ENCODE measurements around the gene CA5A.
"Not testable (repeated sequence)": the region's sequence is repeated elsewhere in the genome, so short reads cannot be mapped to it uniquely, and the experiment has no call there.

Gene CA5A

GRCh38 chr16:87922250-87922871 is 14.0 kb downstream of the CA5A start:
- ATAC-seq, result no peak

GRCh38 chr16:87921236-87921773 is 15.0 kb downstream of the CA5A start:
- ATAC-seq, result no peak

GRCh38 chr16:87919681-87919994 is 16.7 kb downstream of the CA5A start:
- no peak for ATAC-seq

DNA sequence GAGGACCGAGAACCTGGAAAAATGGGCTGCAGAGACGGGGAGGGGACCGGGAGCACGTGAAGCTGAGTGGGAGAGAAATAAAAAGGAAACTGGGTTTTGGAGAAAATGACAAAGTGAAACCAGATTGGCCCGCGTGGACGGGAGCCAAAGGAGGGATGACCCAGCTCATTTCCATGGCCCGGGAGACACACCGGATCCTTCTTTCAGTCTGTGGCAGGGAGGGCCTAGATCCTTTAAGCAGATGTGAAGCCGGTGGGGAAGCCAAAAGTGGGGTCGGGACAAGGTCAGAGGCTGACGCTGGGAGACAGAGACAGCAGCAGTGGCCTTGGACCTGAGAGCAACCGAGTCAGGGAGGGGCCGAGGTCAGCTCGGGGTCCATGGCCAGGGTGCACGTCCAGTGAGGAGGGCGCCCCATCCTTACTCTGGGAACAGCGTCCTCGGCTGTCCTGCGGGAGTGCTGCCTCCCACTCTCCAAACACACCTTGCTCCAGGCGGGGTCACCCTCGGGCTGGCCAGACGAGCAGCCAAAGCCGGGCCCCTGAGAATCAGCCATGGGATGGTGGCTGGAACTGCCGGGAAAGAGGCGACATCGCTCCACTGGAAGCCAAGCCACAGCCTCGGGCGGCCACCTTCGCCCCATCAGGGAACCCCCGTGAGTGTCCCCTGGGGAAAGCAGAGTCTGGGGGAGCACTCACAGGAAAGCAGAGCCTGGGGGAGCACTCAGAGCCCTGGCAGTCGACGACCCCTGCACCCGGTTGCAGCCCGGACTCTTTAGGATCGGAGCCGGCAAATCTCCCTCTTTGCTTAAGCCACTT is 17.3 kb downstream of the CA5A start:
- ATAC-seq, result no peak

DNA sequence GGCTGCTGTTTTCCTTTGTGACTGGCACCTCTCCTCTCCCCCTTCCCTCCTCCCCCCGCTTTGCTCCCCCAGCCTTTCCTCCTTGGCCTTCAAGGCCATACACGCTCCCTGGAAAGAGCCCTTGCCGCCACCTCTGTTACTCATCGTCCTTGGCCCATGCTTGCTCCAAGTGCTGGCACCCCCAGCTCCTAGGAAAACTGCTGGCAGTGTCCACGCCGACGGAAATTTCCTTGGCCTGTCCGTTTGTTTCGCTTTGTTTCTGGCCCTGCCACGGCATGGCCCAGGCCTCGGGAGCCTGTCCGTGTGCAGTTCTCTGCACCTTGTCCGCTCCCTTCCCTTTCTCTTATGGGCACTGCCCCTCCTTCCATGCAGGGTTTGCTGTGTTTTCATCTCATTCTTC is 18.0 kb downstream of the CA5A start:
- ATAC-seq, result no peak

DNA sequence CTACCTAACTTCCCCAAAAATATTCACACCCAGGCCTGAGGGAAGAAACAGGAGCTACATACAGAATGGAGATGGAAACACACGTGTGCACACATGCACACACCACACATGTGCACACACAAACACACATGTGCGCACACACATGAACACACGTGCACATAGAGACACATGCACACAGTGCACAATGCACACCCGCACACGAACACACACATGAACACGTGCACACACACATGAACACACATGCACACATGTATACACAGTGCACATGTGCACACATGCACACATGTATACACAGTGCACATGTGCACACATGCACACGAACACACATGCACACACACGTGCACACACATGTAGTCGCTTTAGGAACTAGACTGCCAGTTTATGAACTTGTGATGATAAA is 18.8 kb downstream of the CA5A start:
- no peak for ATAC-seq

- ATAC-seq, result no peak
Measured at GRCh38 chr16:87914812-87915211, 21.5 kb downstream of the CA5A start.

DNA sequence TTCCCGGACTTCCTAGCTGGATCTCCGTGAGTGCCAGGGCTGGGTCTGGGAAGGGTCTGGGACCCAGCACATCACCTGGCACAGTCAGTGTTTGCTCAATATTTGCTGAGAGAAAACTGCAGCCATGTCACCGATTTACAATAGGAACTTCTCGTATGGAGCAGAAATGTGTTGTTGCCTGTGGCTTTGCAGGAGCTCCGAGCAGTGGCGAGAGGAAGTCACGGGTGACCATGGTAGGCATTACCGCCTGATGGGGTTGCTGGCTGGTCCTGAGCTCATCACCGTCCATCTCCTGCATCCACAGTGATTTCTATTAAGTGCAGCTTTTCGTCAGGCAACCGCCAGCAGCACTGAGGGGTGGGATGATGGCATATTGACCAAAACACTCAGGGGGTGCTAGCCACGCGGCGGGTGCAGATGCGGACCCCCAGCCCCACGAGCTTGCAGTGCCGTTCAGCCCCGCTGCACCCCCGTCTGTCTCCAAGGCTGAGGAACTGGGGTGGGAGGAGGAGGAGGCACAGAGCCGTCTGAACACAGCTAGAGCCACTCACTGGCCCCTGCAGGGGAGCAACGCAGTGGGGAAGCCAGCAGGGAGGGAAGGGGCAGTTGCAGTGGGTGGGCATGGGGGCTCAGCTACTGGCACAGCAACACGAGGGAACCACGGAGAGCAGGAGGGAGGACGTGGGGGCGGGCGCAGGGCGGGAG is 22.2 kb downstream of the CA5A start:
- not testable (repeated sequence) for ATAC-seq

DNA sequence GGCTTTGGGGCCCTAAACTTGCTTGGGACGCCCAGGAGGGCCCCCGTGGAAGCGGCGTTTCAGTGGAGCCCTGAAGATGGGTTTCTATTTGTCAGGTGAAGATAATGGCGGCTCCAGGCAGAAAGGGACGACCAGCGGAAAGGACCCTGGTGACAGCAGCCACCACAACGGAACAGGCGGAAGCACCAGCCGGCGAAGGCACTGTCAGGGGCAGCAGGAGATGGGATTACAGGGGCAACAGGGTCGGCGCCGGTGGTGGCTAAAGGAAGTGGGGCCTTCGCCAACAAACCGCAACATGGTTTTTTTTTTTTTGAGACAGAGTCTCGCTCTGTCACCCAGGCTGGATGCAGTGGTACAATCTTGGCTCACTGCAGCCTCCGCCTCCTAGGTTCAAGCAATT is 23.6 kb downstream of the CA5A start:
- ATAC-seq, result not testable (repeated sequence)

DNA sequence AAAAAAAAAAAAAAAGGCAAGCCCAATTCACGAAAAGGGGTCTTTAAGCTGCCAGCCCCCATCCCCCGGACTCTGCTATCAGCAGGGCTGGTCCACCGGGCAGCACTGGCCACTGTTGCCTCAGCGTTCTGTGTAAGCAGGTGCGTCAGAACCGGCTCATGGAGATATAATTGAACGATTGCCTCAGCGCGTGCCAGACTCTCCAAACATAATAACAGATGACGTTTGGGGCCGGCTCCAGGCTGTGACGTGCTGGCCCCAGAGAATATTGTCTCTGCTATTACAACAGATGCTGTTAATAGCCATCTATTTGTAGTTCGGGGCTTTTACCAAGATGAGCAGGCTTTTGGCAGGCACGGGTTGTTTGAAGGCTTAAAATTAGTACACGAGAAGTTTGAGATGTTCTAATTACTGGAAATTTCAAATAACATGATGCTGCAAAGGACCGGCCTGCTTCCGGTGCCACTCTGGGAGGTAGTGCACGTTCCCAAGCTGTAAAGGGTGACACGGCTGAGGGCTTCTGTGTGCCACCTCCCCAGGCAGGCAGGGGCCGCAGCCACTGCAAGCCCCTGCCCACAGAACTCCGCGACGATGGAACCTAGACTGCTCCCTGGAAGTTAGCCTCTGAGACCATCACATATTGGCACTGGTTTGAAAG is 25.1 kb downstream of the CA5A start:
- ATAC-seq, result not testable (repeated sequence)

- peak; percentile 82 to 96 for ATAC-seq
Measured at GRCh38 chr16:87909203-87909935, 27.0 kb downstream of the CA5A start.

- not testable (repeated sequence) for ATAC-seq
Measured at GRCh38 chr16:87908101-87908500, 28.2 kb downstream of the CA5A start.

- not testable (repeated sequence) for ATAC-seq
Measured at GRCh38 chr16:87905521-87905920, 30.8 kb downstream of the CA5A start.

- ATAC-seq, result not testable (repeated sequence)
Measured at GRCh38 chr16:87904963-87905362, 31.4 kb downstream of the CA5A start.

DNA sequence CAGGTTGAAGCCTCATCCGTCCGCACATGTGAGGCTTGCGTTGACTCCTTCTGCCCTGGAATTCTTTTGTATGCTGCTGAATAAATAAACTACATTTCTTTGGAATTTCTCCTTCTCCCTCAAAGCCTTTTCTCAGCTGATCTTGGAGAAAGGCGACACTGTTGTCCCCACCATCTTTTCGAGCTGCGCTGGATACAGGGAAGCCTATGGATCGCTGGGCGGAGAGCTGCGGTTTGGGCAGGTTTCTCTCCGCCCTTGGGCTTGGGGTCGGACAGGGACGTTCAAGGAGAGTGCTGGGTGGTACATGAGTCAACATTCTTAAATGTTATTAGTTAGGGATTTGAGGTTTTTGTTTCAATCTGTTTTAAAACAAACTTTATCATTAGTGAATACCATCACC is 35.8 kb downstream of the CA5A start:
- ATAC-seq, result not testable (repeated sequence)

DNA sequence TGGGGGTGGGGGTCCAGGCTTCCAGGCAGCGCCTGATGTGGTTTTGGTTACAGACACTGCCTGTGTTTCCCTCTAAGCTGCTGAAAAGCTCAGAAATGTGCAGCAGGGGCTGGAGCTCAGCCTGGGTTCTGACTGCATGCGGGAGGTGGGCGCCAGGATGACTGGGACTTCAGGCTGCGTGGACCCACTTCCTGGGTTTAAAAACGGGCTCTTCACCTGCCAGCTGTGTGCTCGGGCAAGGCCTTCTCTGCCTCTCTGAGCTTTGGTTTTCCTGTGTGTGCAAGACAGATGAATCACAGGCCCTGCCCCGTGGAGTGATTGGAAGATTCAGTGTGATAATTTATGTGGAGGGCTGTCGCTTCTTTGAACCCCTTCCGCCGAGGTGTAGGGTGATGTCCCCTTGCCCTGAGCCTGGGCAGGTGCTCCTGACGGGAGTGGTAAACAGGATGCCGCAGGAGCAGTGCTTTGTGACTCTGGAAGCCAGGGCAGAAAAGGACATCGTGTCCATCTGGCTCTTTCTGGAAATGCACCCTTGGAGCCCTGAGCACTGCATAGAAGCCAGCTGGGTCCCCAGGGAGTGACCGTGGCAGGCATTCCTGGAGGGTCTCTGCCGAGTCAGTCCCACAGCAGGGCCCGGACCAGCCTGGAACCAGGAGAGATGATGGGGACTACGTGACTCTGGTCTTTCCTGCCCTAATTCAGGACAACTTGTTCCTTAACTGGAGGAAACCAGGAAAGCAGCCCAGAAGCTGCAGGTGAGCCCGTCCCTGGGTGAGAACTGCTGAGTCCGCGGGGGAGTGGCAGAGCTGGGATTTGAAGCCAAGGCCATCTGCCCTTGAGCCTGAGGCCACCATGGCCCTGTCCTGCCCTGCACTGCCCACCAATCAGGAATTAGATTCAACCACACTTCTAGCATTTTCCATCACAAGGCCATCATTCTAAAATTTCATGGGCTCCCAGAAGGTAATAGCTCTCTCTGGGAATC is 38.5 kb downstream of the CA5A start:
- ATAC-seq, result peak; percentile 15 to 16

DNA sequence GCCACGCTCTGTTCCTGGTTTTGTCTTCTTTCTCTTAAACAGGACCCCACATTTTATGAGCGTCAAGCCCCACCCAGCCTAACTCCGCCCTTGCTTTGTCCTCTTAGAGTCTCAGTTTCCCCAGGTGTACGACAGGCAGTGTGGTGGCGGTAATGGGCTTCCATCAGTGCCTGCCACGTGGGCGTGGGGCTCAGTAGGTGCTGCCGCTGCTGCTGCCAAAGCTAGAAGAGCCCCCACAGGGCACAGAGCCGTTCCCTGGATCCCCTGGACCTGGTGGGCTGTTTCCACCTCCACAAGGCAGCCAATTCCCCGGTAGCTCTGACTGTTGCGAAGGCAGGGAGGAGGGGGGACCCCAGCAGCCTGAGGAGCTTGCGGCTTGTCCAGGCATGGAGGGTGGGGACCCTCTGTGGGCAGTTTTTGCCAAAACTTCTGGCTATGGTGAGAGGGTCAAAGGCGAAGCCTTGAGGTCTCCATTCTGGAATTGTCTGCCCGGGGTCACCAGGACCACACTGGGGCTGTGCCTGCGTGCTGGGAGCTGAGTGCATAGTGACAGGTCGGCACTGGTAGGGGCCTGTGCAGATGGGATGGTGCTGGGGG is 39.3 kb downstream of the CA5A start:
- ATAC-seq, result not testable (repeated sequence)

DNA sequence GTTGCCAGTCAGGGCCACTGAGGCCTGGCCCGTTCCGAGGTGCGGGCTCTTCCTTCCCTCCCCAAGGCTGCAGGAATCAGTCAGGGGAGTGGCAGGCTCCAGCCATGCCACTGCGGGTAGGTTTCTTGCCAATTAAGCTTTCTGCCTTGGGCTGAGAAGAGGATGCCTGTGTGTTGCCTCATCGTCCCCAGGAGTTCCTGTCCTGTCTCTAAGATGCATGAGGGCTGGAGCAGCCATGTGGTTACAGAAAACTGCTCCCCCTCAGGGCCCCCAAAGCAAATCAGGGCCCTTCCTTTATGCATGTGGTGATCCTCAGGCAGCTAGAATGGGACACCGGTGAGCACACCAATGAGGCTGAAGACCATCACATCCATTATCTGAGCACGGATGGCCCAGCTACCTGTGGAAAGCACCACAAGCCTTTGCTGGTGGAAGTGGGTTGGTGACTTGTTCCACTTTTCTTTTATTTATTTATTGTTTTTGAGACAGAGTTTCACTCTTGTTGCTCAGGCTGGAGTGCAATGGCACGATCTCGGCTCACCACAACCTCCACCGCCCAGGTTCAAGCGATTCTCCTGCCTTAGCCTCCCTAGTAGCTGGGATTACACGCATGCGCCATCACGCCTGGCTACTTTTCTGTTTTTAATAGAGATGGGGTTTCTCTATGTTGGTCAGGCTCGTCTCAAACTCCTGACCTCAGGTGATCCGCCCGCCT is 40.0 kb downstream of the CA5A start:
- ATAC-seq, result peak; percentile 1

DNA sequence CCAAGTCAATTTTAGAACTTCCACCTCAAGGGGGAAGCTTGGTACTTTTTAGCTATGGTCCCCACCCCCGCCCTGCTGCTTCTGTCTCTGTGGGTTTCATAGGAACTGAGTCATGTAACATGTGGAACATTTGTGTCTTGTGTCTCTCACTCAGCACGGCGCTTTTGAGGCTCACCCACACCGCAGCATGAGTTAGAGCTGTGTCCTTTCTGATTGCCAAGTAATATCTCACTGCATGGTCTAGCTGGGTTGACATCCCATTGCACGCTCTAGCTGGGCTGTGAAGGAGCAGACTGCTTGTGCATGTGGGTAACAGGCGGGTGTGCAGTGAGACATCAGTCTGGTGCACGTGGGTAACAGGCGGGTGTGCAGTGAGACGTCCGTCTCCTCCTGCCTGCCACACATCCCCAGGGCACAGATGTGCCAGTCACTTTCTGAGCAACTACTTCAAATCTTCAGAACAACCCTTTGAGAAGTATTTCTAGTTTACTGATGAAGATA is 40.6 kb downstream of the CA5A start:
- peak; percentile 96 to 97 for ATAC-seq

DNA sequence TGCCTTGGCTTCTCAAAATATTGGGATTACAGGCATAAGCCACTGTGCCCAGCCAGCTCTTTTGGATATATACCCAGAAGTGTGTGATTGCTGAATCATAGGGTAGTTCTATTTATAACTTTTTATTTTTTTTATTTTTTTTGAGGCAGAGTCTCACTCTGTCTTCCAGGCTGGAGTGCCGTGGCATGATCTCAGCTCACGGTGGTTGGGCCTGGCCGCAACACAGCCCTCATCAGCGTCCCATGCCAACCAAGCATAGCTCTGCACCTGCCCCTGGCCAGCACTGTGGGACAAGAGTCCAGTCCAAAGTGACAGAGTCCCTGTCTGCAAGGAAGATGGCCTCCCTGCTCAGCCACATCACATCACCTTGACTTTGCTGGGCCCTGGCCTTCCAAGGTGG is 42.3 kb downstream of the CA5A start:
- ATAC-seq, result not testable (repeated sequence)

Data from activated CD4-positive, CD25-positive, alpha-beta regulatory T cell treated with anti-CD3 and anti-CD28 coated beads, Interleukin-2, amount 50 U/mL, for 24 hours (primary cell).